ENCODE data around the gene SPATA46.

GRCh38 chr1:162404550-162405160, 28.0 kb upstream of the SPATA46 start:
- no peak for TF ChIP-seq EZH2 (IDR thresholded peaks at IDR 0.05; ENCODE audit: borderline replicate concordance)
- TF ChIP-seq CTCF (IDR thresholded peaks at IDR 0.05; ENCODE audit: poor library complexity) = no peak

Measured in hepatocyte (in vitro differentiated cells).